GM12878 (cell line): Measurements from ENCODE around the gene RASSF8.

ENCODE experiments used
- BRCA1 ChIP-seq: IDR thresholded peaks from 2 replicates; pipeline ENCODE4 v1.6.1; 2011; ENCODE audit warnings: low read depth, low read length, improper control_type of control experiment
- JUND ChIP-seq: IDR thresholded peaks from 2 replicates; pipeline ENCODE4 v1.6.1; 2012; ENCODE audit warnings: low read depth, mild to moderate bottlenecking, low read length, improper control_type of control experiment, moderate library complexity
- POLR2AphosphoS5 ChIP-seq: IDR thresholded peaks from 2 replicates; pipeline ENCODE4 v1.6.1; 2011; ENCODE audit warnings: mild to moderate bottlenecking, low read length, inconsistent platforms
- RCOR1 ChIP-seq: conservative IDR thresholded peaks from 2 replicates; pipeline ENCODE4 v1.6.1; 2012; ENCODE audit warnings: low read depth, low read length, improper control_type of control experiment
- SMAD1 ChIP-seq: fragments of 450-650 bp; IDR thresholded peaks from 2 replicates; pipeline ENCODE4 v1.6.1; 2018; ENCODE audit warnings: mild to moderate bottlenecking, low read depth; ENCODE audit not compliant: partially characterized antibody
- TF ChIP-seq, protein P1 (sequence below), 3 experiments: IDR thresholded peaks in 2 of 3; conservative IDR thresholded peaks in 1 of 3; 2 replicates each; pipeline ENCODE4 v1.5.1; 2011; ENCODE audit warnings: low read depth in 3 of 3, low read length in 3 of 3, mild to moderate bottlenecking in 3 of 3, control low read depth in 2 of 3, moderate library complexity in 2 of 3, inconsistent platforms in 1 of 3, mixed read lengths in 1 of 3; ENCODE audit not compliant: control insufficient read depth in 2 of 3, insufficient read depth in 1 of 3; ENCODE audit errors: extremely low read depth in 1 of 3
- TF ChIP-seq, protein P2 (sequence below): fragments of 450-650 bp; formaldehyde crosslinking; IDR thresholded peaks from 2 replicates; pipeline ENCODE4 v1.4.0; 2022; ENCODE audit warnings: mild to moderate bottlenecking, moderate library complexity
- TF ChIP-seq, protein P3 (sequence below): IDR thresholded peaks from 2 replicates; pipeline ENCODE4 v1.6.1; 2011; ENCODE audit warnings: borderline replicate concordance, low read depth, mild to moderate bottlenecking, moderate library complexity, mixed read lengths, low read length; ENCODE audit not compliant: insufficient read depth; ENCODE audit errors: extremely low read length
- TF ChIP-seq, protein P4 (sequence below): IDR thresholded peaks from 2 replicates; pipeline ENCODE4 v1.6.1; 2012; ENCODE audit warnings: mild to moderate bottlenecking, low read depth, low read length

DNA sequence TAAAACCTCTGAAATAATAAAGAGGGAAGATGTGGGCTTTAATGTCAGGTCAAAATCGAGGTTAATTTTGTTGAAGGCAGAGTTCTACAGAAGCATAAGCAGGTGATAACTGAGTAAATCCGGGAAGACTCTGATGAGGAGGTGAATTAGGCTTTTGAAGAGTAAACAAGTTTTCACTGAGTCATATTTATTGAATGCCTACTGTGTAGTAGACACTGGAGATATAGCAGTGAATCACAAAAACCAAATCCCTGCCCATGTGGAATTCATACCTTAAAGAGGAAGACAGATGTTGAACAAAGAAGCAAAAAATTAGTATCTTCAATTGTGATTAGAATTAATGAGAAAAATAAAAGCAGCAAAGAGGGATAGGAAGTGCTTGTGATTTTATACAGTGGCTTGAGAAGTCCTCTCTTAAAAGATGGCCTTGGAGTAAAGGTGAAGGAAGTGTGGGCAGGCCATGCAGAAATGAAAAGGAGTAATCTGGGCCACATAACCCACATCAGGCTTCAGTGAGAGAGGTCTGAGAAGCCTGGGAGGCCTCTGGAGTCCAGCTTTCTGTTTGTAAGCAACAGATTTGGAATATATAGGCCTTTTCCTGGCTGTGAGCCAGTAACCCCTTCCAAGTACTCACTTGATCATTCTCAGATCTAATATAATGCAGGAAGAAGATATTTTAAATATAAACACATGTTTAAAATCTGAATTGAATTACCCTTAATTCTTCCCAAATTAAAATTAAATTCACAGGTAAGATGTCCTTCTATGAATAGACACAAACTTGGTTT lies 119.6 kb downstream of the RASSF8 start:
- TF ChIP-seq, protein P1, sequence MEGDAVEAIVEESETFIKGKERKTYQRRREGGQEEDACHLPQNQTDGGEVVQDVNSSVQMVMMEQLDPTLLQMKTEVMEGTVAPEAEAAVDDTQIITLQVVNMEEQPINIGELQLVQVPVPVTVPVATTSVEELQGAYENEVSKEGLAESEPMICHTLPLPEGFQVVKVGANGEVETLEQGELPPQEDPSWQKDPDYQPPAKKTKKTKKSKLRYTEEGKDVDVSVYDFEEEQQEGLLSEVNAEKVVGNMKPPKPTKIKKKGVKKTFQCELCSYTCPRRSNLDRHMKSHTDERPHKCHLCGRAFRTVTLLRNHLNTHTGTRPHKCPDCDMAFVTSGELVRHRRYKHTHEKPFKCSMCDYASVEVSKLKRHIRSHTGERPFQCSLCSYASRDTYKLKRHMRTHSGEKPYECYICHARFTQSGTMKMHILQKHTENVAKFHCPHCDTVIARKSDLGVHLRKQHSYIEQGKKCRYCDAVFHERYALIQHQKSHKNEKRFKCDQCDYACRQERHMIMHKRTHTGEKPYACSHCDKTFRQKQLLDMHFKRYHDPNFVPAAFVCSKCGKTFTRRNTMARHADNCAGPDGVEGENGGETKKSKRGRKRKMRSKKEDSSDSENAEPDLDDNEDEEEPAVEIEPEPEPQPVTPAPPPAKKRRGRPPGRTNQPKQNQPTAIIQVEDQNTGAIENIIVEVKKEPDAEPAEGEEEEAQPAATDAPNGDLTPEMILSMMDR (IDR thresholded peaks at IDR 0.05 in 2 of 3, conservative IDR thresholded peaks at IDR 0.05 in 1 of 3; ENCODE audit: control insufficient read depth in 2 of 3, extremely low read depth in 1 of 3, insufficient read depth in 1 of 3, low read depth in 3 of 3, low read length in 3 of 3), result no peak
- TF ChIP-seq, protein P2, sequence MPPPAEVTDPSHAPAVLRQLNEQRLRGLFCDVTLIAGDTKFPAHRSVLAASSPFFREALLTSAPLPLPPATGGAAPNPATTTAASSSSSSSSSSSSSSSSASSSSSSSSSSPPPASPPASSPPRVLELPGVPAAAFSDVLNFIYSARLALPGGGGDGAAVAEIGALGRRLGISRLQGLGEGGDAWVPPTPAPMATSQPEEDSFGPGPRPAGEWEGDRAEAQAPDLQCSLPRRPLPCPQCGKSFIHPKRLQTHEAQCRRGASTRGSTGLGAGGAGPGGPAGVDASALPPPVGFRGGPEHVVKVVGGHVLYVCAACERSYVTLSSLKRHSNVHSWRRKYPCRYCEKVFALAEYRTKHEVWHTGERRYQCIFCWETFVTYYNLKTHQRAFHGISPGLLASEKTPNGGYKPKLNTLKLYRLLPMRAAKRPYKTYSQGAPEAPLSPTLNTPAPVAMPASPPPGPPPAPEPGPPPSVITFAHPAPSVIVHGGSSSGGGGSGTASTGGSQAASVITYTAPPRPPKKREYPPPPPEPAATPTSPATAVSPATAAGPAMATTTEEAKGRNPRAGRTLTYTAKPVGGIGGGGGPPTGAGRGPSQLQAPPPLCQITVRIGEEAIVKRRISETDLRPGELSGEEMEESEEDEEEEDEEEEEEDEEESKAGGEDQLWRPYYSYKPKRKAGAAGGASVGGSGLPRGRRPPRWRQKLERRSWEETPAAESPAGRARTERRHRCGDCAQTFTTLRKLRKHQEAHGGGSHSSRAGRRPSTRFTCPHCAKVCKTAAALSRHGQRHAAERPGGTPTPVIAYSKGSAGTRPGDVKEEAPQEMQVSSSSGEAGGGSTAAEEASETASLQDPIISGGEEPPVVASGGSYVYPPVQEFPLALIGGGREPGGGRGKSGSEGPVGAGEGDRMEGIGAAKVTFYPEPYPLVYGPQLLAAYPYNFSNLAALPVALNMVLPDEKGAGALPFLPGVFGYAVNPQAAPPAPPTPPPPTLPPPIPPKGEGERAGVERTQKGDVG, result no peak
- TF ChIP-seq SMAD1 (no peak), RCOR1 (no peak), POLR2AphosphoS5 (no peak), BRCA1 (no peak), JUND (no peak)
- TF ChIP-seq, protein P3, sequence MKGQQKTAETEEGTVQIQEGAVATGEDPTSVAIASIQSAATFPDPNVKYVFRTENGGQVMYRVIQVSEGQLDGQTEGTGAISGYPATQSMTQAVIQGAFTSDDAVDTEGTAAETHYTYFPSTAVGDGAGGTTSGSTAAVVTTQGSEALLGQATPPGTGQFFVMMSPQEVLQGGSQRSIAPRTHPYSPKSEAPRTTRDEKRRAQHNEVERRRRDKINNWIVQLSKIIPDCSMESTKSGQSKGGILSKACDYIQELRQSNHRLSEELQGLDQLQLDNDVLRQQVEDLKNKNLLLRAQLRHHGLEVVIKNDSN, result no peak
- TF ChIP-seq, protein P4, sequence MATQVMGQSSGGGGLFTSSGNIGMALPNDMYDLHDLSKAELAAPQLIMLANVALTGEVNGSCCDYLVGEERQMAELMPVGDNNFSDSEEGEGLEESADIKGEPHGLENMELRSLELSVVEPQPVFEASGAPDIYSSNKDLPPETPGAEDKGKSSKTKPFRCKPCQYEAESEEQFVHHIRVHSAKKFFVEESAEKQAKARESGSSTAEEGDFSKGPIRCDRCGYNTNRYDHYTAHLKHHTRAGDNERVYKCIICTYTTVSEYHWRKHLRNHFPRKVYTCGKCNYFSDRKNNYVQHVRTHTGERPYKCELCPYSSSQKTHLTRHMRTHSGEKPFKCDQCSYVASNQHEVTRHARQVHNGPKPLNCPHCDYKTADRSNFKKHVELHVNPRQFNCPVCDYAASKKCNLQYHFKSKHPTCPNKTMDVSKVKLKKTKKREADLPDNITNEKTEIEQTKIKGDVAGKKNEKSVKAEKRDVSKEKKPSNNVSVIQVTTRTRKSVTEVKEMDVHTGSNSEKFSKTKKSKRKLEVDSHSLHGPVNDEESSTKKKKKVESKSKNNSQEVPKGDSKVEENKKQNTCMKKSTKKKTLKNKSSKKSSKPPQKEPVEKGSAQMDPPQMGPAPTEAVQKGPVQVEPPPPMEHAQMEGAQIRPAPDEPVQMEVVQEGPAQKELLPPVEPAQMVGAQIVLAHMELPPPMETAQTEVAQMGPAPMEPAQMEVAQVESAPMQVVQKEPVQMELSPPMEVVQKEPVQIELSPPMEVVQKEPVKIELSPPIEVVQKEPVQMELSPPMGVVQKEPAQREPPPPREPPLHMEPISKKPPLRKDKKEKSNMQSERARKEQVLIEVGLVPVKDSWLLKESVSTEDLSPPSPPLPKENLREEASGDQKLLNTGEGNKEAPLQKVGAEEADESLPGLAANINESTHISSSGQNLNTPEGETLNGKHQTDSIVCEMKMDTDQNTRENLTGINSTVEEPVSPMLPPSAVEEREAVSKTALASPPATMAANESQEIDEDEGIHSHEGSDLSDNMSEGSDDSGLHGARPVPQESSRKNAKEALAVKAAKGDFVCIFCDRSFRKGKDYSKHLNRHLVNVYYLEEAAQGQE, result no peak
